AG10803 (cell line): ENCODE data around the gene CXADR.
A peak's percentile ranks its signal among the peaks of the same experiment; 100 is the strongest.

Experiments used
- DNase-seq: peaks from one replicate; pipeline ENCODE4 v3.0.0; 2010; ENCODE audit warnings: low read depth
- H3K4me3 ChIP-seq: 2 replicates; pipeline ENCODE4 v1.5.1; 2011; ENCODE audit warnings: mild to moderate bottlenecking, low read length, control low read depth
- CTCF ChIP-seq: conservative IDR thresholded peaks from 2 replicates; pipeline ENCODE4 v1.5.1; 2011; ENCODE audit warnings: mild to moderate bottlenecking, low read length, control low read depth, inconsistent platforms

The CXADR gene

GRCh38 chr21:17512253-17513213 lies at the start of gene CXADR:
TSS of gene CXADR (plus strand) at chr21:17513043. CDS start at chr21:17513130, 87 bp downstream.
- no peak for DNase-seq
- TF ChIP-seq CTCF: peak; percentile 18; the same call in 1 of the 2 replicates
- H3K4me3 ChIP-seq: peak within 1 kb of the TSS; percentile 36

GRCh38 chr21:17466166-17466565 lies 46.7 kb upstream of the CXADR start:
- H3K4me3 ChIP-seq: no peak overlapping the region
- TF ChIP-seq CTCF: no peak
- DNase-seq: peak; percentile 26

- no peak for TF ChIP-seq CTCF
- DNase-seq: no peak
- H3K4me3 ChIP-seq: no peak overlapping the region
Observed at GRCh38 chr21:17467392-17467791, 45.5 kb upstream of the CXADR start.

GRCh38 chr21:17467829-17468228 lies 45.0 kb upstream of the CXADR start:
- no peak for TF ChIP-seq CTCF
- H3K4me3 ChIP-seq: no peak overlapping the region
- DNase-seq: no peak

- no peak for TF ChIP-seq CTCF
- no peak for DNase-seq
- no peak overlapping the region for H3K4me3 ChIP-seq
Observed at GRCh38 chr21:17468698-17469097, 44.1 kb upstream of the CXADR start.

- no peak for DNase-seq
- TF ChIP-seq CTCF: no peak
Observed at GRCh38 chr21:17469727-17470126, 43.1 kb upstream of the CXADR start.

GRCh38 chr21:17472182-17472581 lies 40.7 kb upstream of the CXADR start:
- no peak overlapping the region for H3K4me3 ChIP-seq
- no peak for DNase-seq
- no peak for TF ChIP-seq CTCF

More at GRCh38 chr21:17469727-17470126, 43.1 kb upstream of the CXADR start:
- no peak overlapping the region for H3K4me3 ChIP-seq
